SW 1271 (cell line): ENCODE measurements around the gene SYT4.

ENCODE experiments used
- DNase-seq, 2 experiments: peaks; one replicate each; lab custom pipeline; 2025; lab: John Stamatoyannopoulos, UW

The SYT4 gene

GRCh38 chr18:43220691-43221090 lies 56.6 kb downstream of the SYT4 start:
- no peak for DNase-seq
